HepG2 (cell line): ENCODE results near the gene COASY. TPM values are rescaled to one million over a fixed set of nuclear protein-coding genes. Genes with fewer than 3 reads are reported as not detected.
A peak's percentile ranks its signal among the peaks of the same experiment; 100 is the strongest.

Experiments
- BRD4 ChIP-seq: sonication (generic); formaldehyde crosslinking; IDR thresholded peaks from 2 replicates; pipeline ENCODE4 v1.4.0; 2020; ENCODE audit warnings: missing genetic modification reagents
- FOXK1 ChIP-seq: sonication (generic); formaldehyde crosslinking; IDR thresholded peaks from 2 replicates; pipeline ENCODE4 v1.4.0; 2020; ENCODE audit warnings: low read depth, missing genetic modification reagents, borderline replicate concordance
- GABPB1 ChIP-seq: IDR thresholded peaks from 2 replicates; pipeline ENCODE4 v1.6.1; 2016; ENCODE audit warnings: mild to moderate bottlenecking, missing genetic modification reagents, moderate library complexity, missing compliant biosample characterization
- GMEB1 ChIP-seq: sonication (generic); formaldehyde crosslinking; IDR thresholded peaks from 2 replicates; pipeline ENCODE4 v1.5.1; 2020; ENCODE audit warnings: missing genetic modification reagents, mild to moderate bottlenecking, borderline replicate concordance
- HDAC2 ChIP-seq: sonication (generic); formaldehyde crosslinking; IDR thresholded peaks from 2 replicates; pipeline ENCODE4 v1.4.0; 2020; ENCODE audit warnings: missing genetic modification reagents
- HIC2 ChIP-seq: sonication (generic); formaldehyde crosslinking; IDR thresholded peaks from 2 replicates; pipeline ENCODE4 v1.9.0; 2022; ENCODE audit warnings: low read depth, missing genetic modification reagents
- HNF4G ChIP-seq, 2 experiments: sonication (generic) in 1 of 2; formaldehyde crosslinking in 1 of 2; IDR thresholded peaks; 2 replicates each; pipeline versions ENCODE4 v1.4.0 to v1.6.1; 2011 to 2020; ENCODE audit warnings: borderline replicate concordance in 2 of 2, low read depth in 2 of 2, mild to moderate bottlenecking in 2 of 2, low read length in 1 of 2, missing genetic modification reagents in 1 of 2, moderate library complexity in 1 of 2
- HOXA3 ChIP-seq: sonication (generic); formaldehyde crosslinking; IDR thresholded peaks from 2 replicates; pipeline ENCODE4 v1.5.0; 2020; ENCODE audit warnings: missing genetic modification reagents
- HOXD1 ChIP-seq: sonication (generic); formaldehyde crosslinking; IDR thresholded peaks from 2 replicates; pipeline ENCODE4 v1.5.0; 2020; ENCODE audit warnings: missing genetic modification reagents
- KLF16 ChIP-seq, 2 experiments: sonication (generic) in 1 of 2; formaldehyde crosslinking in 1 of 2; IDR thresholded peaks; 2 replicates each; pipeline versions ENCODE4 v1.6.1 to v1.8.0; 2016 to 2023; ENCODE audit warnings: missing genetic modification reagents in 2 of 2, missing compliant biosample characterization in 1 of 2
- MEIS2 ChIP-seq: sonication (generic); formaldehyde crosslinking; IDR thresholded peaks from 2 replicates; pipeline ENCODE4 v1.9.0; 2021; ENCODE audit warnings: mild to moderate bottlenecking, missing genetic modification reagents
- MXD3 ChIP-seq: IDR thresholded peaks from 2 replicates; pipeline ENCODE4 v1.6.1; 2016; ENCODE audit warnings: mild to moderate bottlenecking, missing biosample characterization, missing genetic modification reagents
- NFRKB ChIP-seq: fragments of 450-650 bp; IDR thresholded peaks from 2 replicates; pipeline ENCODE4 v1.6.1; 2017
- PHB2 ChIP-seq: fragments of 450-650 bp; IDR thresholded peaks from 2 replicates; pipeline ENCODE4 v1.6.1; 2018; ENCODE audit not compliant: partially characterized antibody
- SAP130 ChIP-seq: IDR thresholded peaks from 2 replicates; pipeline ENCODE4 v1.6.1; 2016; ENCODE audit warnings: low read depth
- YY1 ChIP-seq: IDR thresholded peaks from 2 replicates; pipeline ENCODE4 v1.6.1; 2011; ENCODE audit warnings: low read length, low read depth, moderate library complexity, mild to moderate bottlenecking; ENCODE audit not compliant: insufficient read depth, insufficient replicate concordance
- ZBTB7A ChIP-seq: sonication (generic); formaldehyde crosslinking; IDR thresholded peaks from 2 replicates; pipeline ENCODE4 v1.8.0; 2022; ENCODE audit warnings: mild to moderate bottlenecking, missing genetic modification reagents
- ZFP62 ChIP-seq: sonication (generic); formaldehyde crosslinking; IDR thresholded peaks from 2 replicates; pipeline ENCODE4 v1.4.0; 2020; ENCODE audit warnings: missing genetic modification reagents
- ZMYM3 ChIP-seq: sonication (generic); formaldehyde crosslinking; IDR thresholded peaks from 2 replicates; pipeline ENCODE4 v1.5.1; 2020; ENCODE audit warnings: mild to moderate bottlenecking, missing genetic modification reagents
- ZNF138 ChIP-seq: sonication (generic); formaldehyde crosslinking; IDR thresholded peaks from 2 replicates; pipeline ENCODE4 v1.5.0; 2020; ENCODE audit warnings: mild to moderate bottlenecking, low read depth, missing genetic modification reagents
- ZNF18 ChIP-seq: sonication (generic); formaldehyde crosslinking; IDR thresholded peaks from 2 replicates; pipeline ENCODE4 v1.8.0; 2022; ENCODE audit warnings: mild to moderate bottlenecking, missing genetic modification reagents; ENCODE audit not compliant: insufficient replicate concordance
- ZNF256 ChIP-seq: sonication (generic); formaldehyde crosslinking; conservative IDR thresholded peaks from 2 replicates; pipeline ENCODE4 v1.4.0; 2020; ENCODE audit warnings: missing genetic modification reagents
- ZNF772 ChIP-seq: sonication (generic); formaldehyde crosslinking; IDR thresholded peaks from 2 replicates; pipeline ENCODE4 v1.5.0; 2020; ENCODE audit warnings: mild to moderate bottlenecking, missing genetic modification reagents
- polyA plus RNA-seq, 8 experiments: library from polyadenylated mRNA; depleted of rRNA in 3 of 8; stranded (reverse) in 7 of 8; unstranded in 1 of 8; fragments of >200 nt; fragmentation: Illumina TruSeq in 4 of 8; extraction: Trizol in 4 of 8; gene quantifications; 2 replicates each; pipeline versions ENCODE4 v1.2.1 to v1.2.3, GENCODE V29; 2011 to 2016; ENCODE audit warnings: low read depth in 4 of 8, missing spikeins in 1 of 8, mixed read lengths in 1 of 8; ENCODE audit not compliant: insufficient read depth in 1 of 8
- total RNA-seq, 5 experiments: library from RNA; depleted of rRNA; stranded (reverse); fragments of >200 nt; fragmentation: Illumina TruSeq; extraction: Trizol; gene quantifications; 2 replicates each; pipeline ENCODE4 v1.2.3, GENCODE V29; 2016; ENCODE audit warnings: low read depth in 1 of 5

COASY gene
- total and polyA plus RNA-seq, 2 of the 13 experiments (the other 11 are each of a cell fraction or from before 2014, with no cell fraction given), result 90.7 to 125 TPM

- TF ChIP-seq PHB2 (no peak), MEIS2 (CRISPR knock-in tag) (no peak), SAP130 (CRISPR knock-in tag) (peak; percentile 73), ZNF18 (no peak), NFRKB (no peak), YY1 (no peak), BRD4 (CRISPR knock-in tag) (0 out of 2 replicates have a peak, but pooled peaks have one; percentile 48), HNF4G (IDR thresholded peaks at IDR 0.05; ENCODE audit: borderline replicate concordance, low read depth, low read length) (no peak), HNF4G (CRISPR knock-in tag; IDR thresholded peaks at IDR 0.05; ENCODE audit: borderline replicate concordance, low read depth) (no peak), KLF16 (CRISPR knock-in tag; IDR thresholded peaks at IDR 0.05) (no peak), ZFP62 (CRISPR knock-in tag) (no peak), ZBTB7A (CRISPR knock-in tag) (no peak), ZMYM3 (no peak), ZNF138 (CRISPR knock-in tag) (no peak), MXD3 (CRISPR knock-in tag) (no peak), FOXK1 (CRISPR knock-in tag) (no peak), ZNF256 (CRISPR knock-in tag) (no peak), HDAC2 (CRISPR knock-in tag) (peak; percentile 41; the same call in 1 of the 2 replicates), HOXD1 (CRISPR knock-in tag) (no peak), GABPB1 (CRISPR knock-in tag) (no peak; the same call in 1 of the 2 replicates), HIC2 (CRISPR knock-in tag) (peak; percentile 84), HOXA3 (CRISPR knock-in tag) (peak; percentile 44; the same call in 1 of the 2 replicates), ZNF772 (no peak), GMEB1 (no peak)
Measured at GRCh38 chr17:42544874-42545283, 17.1 kb upstream of the COASY start (continued).
